GM12878 (cell line): ENCODE measurements around the gene ANP32A. TPM values are rescaled to one million over a fixed set of nuclear protein-coding genes. Genes with fewer than 3 reads are reported as not detected.

ENCODE experiments used
- ATAC-seq: fragments of 200-7000 bp; cut with Tn5 transposase; 3 replicates; pipeline ENCODE4 v1.9.1; 2020; ENCODE audit warnings: mild to moderate bottlenecking, moderate library complexity
- BruUV-seq: library from RNA; stranded (reverse); fragments of 400-500 nt; replicated peaks from 2 replicates; lab custom pipeline; 2021; lab: Mats Ljungman, UMichigan
- CTCF ChIA-PET: fragments of 300-600 bp; sonication (Branson Sonifier 250); formaldehyde crosslinking; extraction: SDS; loops from one replicate; lab custom pipeline; 2021; ENCODE audit warnings: inconsistent platforms; lab: Yijun Ruan, JAX
- POLR2A ChIA-PET: fragments of 350-600 bp; formaldehyde crosslinking; extraction: SDS; loops from one replicate; lab custom pipeline; 2021; ENCODE audit warnings: inconsistent platforms; lab: Charles Lee
- RAD21 ChIA-PET: fragments of 300-600 bp; sonication (Branson Sonifier 250); formaldehyde crosslinking; loops from one replicate; lab custom pipeline; 2023; ENCODE audit warnings: antibody characterized with exemption; ENCODE audit not compliant: unreplicated experiment; lab: Charles Lee
- SMC1A ChIA-PET: fragments of 300-600 bp; sonication (Branson Sonifier 250); formaldehyde crosslinking; loops from one replicate; lab custom pipeline; 2023; ENCODE audit not compliant: unreplicated experiment, uncharacterized antibody; lab: Charles Lee
- DNase-seq: peaks from one replicate; pipeline ENCODE4 v3.0.0-alpha.2; 2011; ENCODE audit warnings: low read depth, low spot score
- FAIRE-seq: peaks from 3 replicates; lab custom pipeline; 2011; peaks lifted over from hg19 to GRCh38; lab: Jason Lieb, UNC
- H2AFZ ChIP-seq: 2 replicates; pipeline ENCODE4 v1.6.0; 2011; ENCODE audit warnings: low read depth, low read length, control low read depth; ENCODE audit not compliant: control insufficient read depth
- H3K27ac ChIP-seq: 2 replicates; pipeline ENCODE4 v1.5.1; 2011; ENCODE audit warnings: control low read depth; ENCODE audit not compliant: control insufficient read depth, insufficient read depth
- H3K27me3 ChIP-seq, 2 experiments: replicated peaks in 1 of 2; 2 replicates each; pipeline versions ENCODE4 v1.6.0 to v1.6.1; 2011; ENCODE audit warnings: low read length in 1 of 2; ENCODE audit not compliant: control insufficient read depth in 2 of 2, insufficient read depth in 2 of 2
- H3K36me3 ChIP-seq, 2 experiments: 2 replicates each; pipeline ENCODE4 v1.5.1; 2011; ENCODE audit warnings: low read length in 1 of 2; ENCODE audit not compliant: control insufficient read depth in 2 of 2, insufficient read depth in 2 of 2
- H3K4me1 ChIP-seq: 2 replicates; pipeline ENCODE4 v1.6.1; 2011; ENCODE audit warnings: mild to moderate bottlenecking, low read length, moderate library complexity, mixed read lengths; ENCODE audit not compliant: control insufficient read depth, insufficient read depth
- H3K4me2 ChIP-seq: 2 replicates; pipeline ENCODE4 v1.6.0; 2011; ENCODE audit warnings: control low read depth; ENCODE audit not compliant: control insufficient read depth, insufficient read depth
- H3K4me3 ChIP-seq: fragments of 200-600 bp; sonication (generic); 2 replicates; pipeline ENCODE4 v1.5.1; 2016
- H3K79me2 ChIP-seq: 2 replicates; pipeline ENCODE4 v1.6.0; 2011; ENCODE audit warnings: low read length; ENCODE audit not compliant: control insufficient read depth, insufficient read depth
- H3K9ac ChIP-seq: 2 replicates; pipeline ENCODE4 v1.8.0; 2011; ENCODE audit warnings: low read length, control low read depth, mixed read lengths; ENCODE audit not compliant: control insufficient read depth, insufficient read depth
- H3K9me3 ChIP-seq: replicated peaks from 3 replicates; pipeline ENCODE4 v1.5.1; 2011; ENCODE audit warnings: mild to moderate bottlenecking, low read length; ENCODE audit not compliant: control insufficient read depth, insufficient read depth
- H4K20me1 ChIP-seq: 2 replicates; pipeline ENCODE4 v1.6.0; 2011; ENCODE audit not compliant: control insufficient read depth, insufficient read depth
- ESRRA ChIP-seq: IDR thresholded peaks from 2 replicates; pipeline ENCODE4 v1.6.1; 2012; ENCODE audit warnings: mild to moderate bottlenecking, low read length, improper control_type of control experiment
- GATAD2B ChIP-seq: fragments of 450-650 bp; conservative IDR thresholded peaks from 2 replicates; pipeline ENCODE4 v1.6.1; 2017; ENCODE audit warnings: low read depth, mild to moderate bottlenecking, moderate library complexity
- IKZF2 ChIP-seq, 2 experiments: fragments of 450-650 bp; IDR thresholded peaks; 2 replicates each; pipeline ENCODE4 v1.6.1; 2017; ENCODE audit warnings: mild to moderate bottlenecking in 2 of 2, moderate library complexity in 2 of 2
- MXI1 ChIP-seq: fragments of 150-350 bp; IDR thresholded peaks from 2 replicates; pipeline ENCODE4 v1.6.1; 2011; ENCODE audit warnings: low read depth, mild to moderate bottlenecking, inconsistent platforms, low read length, improper control_type of control experiment
- POU2F2 ChIP-seq: IDR thresholded peaks from 3 replicates; pipeline ENCODE4 v1.6.1; 2011; ENCODE audit warnings: low read depth, mild to moderate bottlenecking, low read length, borderline replicate concordance
- RELA ChIP-seq: fragments of 450-650 bp; IDR thresholded peaks from 2 replicates; pipeline ENCODE4 v1.8.0; 2014; ENCODE audit warnings: borderline replicate concordance; ENCODE audit not compliant: partially characterized antibody
- SIN3A ChIP-seq: IDR thresholded peaks from 2 replicates; pipeline ENCODE4 v1.6.1; 2012; ENCODE audit warnings: low read depth, low read length, improper control_type of control experiment
- SMAD1 ChIP-seq: fragments of 450-650 bp; IDR thresholded peaks from 2 replicates; pipeline ENCODE4 v1.6.1; 2018; ENCODE audit warnings: mild to moderate bottlenecking, low read depth; ENCODE audit not compliant: partially characterized antibody
- TCF12 ChIP-seq: IDR thresholded peaks from 2 replicates; pipeline ENCODE4 v1.6.1; 2011; ENCODE audit warnings: low read depth, mild to moderate bottlenecking, low read length
- TCF7 ChIP-seq: IDR thresholded peaks from 2 replicates; pipeline ENCODE4 v1.6.1; 2014; ENCODE audit warnings: antibody characterized with exemption, borderline replicate concordance
- YBX1 ChIP-seq: fragments of 450-650 bp; IDR thresholded peaks from 2 replicates; pipeline ENCODE4 v1.6.1; 2016; ENCODE audit warnings: antibody characterized with exemption
- YY1 ChIP-seq: IDR thresholded peaks from 2 replicates; pipeline ENCODE4 v1.6.1; 2011; ENCODE audit warnings: low read depth, mild to moderate bottlenecking, low read length
- ZBED1 ChIP-seq: IDR thresholded peaks from 2 replicates; pipeline ENCODE4 v1.6.1; 2016; ENCODE audit warnings: borderline replicate concordance
- WGBS: methylation state at CpG from one replicate; pipeline ENCODE4 v1.1.6; 2016; ENCODE audit warnings: low lambda C conversion rate; ENCODE audit not compliant: insufficient replicate concordance, insufficient coverage; ENCODE audit errors: missing lambda C conversion rate; 5-methylcytosine and 5-hydroxymethylcytosine counted together
- in situ Hi-C: fragments of 300-500 bp; cut with MboI; formaldehyde crosslinking; loops from 9 replicates; pipeline ENCODE4 v1.14.3; 2018; ENCODE audit warnings: mixed read lengths
- intact Hi-C: fragments of 100-400 bp; cut with micrococcal nuclease; formaldehyde crosslinking; loops from one replicate; pipeline ENCODE4 v1.14.2; 2022; ENCODE audit not compliant: unreplicated experiment
- polyA plus RNA-seq, 11 experiments: library from polyadenylated mRNA; depleted of rRNA in 4 of 11; unstranded in 6 of 11; stranded (reverse) in 5 of 11; fragments of >200 nt; fragmentation: Nextera tagmentation in 4 of 11; fragmentation: Illumina TruSeq in 1 of 11; extraction: Ambion mirVana in 4 of 11; extraction: Trizol in 1 of 11; gene quantifications; 1 replicate in 1 of 11; 2 replicates in 10 of 11; pipeline versions ENCODE4 v1.2.1 to v1.2.3, GENCODE V29; 2011 to 2016; ENCODE audit warnings: inconsistent platforms in 2 of 11, missing spikeins in 2 of 11, low read depth in 1 of 11
- total RNA-seq, 4 experiments: library from RNA; depleted of rRNA in 3 of 4; stranded (reverse); fragments of >200 nt in 3 of 4; fragmentation: Illumina TruSeq in 1 of 4; extraction: Trizol in 1 of 4; gene quantifications; 2 replicates each; pipeline versions ENCODE4 v1.2.1 to v1.2.3, GENCODE V29; 2013 to 2021
- TF ChIP-seq, protein P1 (sequence below): fragments of 450-650 bp; IDR thresholded peaks from 2 replicates; pipeline ENCODE4 v1.6.1; 2017; ENCODE audit warnings: mild to moderate bottlenecking, moderate library complexity

The ANP32A gene
- total and polyA plus RNA-seq, 10 of the 15 experiments (the other 5 are each of a cell fraction or from before 2014, with no cell fraction given) = 29.6 to 666 (median 234) TPM

DNA sequence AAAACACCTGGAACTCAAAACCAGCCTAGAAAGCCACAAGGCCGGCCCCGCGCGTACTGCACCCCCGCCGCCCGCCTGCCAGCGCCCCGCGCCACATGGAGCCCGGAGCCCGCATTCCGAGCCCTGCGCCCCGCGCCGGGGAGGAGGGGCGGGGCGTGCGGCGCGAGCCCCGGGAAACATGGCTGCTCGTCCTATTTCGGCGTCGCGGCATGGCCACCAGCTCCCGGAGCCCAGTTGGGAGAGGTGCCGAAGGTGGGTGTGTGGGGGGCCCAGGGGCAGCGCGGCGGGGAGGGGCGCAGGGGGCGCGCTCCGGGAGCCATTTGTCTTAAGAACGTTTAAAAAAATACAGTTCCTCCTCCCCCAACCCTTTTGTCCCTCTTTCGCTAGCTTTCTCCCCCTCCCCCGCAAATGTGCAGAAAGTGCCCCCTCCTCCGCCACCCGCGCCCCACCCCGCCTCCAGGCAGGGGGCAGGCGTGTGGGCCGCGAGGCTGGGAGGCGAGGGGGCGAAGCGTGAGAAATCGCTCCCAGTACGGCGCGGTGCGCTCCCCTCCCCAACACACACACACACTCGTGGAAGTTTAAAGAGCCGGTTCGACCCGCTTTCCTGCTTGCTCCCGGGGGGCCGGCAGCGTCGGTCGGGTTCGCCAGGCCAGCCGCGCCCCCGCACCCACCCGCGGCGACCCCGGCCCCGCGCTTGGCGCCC lies 2.5 kb downstream of the ANP32A start (continued):
- TF ChIP-seq, protein P1, sequence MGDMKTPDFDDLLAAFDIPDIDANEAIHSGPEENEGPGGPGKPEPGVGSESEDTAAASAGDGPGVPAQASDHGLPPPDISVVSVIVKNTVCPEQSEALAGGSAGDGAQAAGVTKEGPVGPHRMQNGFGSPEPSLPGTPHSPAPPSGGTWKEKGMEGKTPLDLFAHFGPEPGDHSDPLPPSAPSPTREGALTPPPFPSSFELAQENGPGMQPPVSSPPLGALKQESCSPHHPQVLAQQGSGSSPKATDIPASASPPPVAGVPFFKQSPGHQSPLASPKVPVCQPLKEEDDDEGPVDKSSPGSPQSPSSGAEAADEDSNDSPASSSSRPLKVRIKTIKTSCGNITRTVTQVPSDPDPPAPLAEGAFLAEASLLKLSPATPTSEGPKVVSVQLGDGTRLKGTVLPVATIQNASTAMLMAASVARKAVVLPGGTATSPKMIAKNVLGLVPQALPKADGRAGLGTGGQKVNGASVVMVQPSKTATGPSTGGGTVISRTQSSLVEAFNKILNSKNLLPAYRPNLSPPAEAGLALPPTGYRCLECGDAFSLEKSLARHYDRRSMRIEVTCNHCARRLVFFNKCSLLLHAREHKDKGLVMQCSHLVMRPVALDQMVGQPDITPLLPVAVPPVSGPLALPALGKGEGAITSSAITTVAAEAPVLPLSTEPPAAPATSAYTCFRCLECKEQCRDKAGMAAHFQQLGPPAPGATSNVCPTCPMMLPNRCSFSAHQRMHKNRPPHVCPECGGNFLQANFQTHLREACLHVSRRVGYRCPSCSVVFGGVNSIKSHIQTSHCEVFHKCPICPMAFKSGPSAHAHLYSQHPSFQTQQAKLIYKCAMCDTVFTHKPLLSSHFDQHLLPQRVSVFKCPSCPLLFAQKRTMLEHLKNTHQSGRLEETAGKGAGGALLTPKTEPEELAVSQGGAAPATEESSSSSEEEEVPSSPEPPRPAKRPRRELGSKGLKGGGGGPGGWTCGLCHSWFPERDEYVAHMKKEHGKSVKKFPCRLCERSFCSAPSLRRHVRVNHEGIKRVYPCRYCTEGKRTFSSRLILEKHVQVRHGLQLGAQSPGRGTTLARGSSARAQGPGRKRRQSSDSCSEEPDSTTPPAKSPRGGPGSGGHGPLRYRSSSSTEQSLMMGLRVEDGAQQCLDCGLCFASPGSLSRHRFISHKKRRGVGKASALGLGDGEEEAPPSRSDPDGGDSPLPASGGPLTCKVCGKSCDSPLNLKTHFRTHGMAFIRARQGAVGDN = 0 out of 2 replicates have a peak, but pooled peaks have one; percentile 26
- TF ChIP-seq POU2F2 (peak; percentile 35; the same call in 2 of the 3 replicates), ESRRA (no peak)

DNA sequence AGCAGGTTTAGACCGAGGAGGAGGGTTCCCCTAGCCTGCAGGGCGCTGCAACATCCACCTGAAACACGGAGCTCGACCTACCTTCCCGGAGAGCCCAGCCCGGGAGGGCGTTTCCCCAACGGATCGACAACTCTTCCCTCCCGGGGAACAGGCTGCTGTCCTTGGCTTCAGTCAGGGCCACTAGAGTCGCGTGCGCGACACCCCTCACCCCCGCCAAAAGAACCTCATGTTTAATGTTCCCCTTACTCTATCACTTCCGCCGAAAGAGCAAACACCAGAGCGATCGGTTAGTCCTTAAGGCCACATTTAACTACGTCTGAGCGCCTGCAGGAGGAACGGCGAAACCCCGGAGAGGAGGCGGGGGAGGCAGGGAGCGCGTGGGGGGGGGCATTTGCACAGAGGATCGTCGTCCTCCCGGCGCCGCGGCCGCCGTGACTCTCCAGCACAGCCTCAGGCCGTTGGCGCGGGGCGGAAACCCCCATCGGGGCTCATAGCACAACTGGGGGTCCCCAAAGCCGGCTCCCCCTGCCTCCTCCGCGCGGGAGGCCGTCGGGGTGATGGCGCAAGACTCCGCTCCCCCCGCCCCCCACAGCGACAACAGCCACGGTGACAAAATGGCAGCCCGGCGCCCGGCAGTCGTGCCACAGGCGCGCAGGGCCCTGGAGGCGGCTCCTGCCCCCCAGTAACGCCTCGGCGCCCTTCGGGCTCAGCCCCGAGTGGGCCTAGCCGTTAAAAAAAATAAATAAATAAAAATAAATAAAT lies 3.2 kb downstream of the ANP32A start:
- H3K27me3 ChIP-seq = no peaks in the 10 kb centered on the region
- peaks cover 0 to 7% of the 10 kb centered on the region in 2 experiments; a peak in 2 of 4 replicates for H3K36me3 ChIP-seq
- ChIA-PET CTCF (interaction anchor here (0.7 to 3.3 kb wide), 6 partner anchors 10 to 36 kb away, joined by 3 to 20 read pairs (median 7); no protein-coding TSS in a partner anchor), RAD21 (interaction anchor here (1.0 to 5.8 kb wide), 2 partner anchors 23 to 34 kb away, joined by 3 to 56 read pairs; no protein-coding TSS in a partner anchor), POLR2A (interaction anchor here (0.9 to 6.8 kb wide), 4 partner anchors 12 to 26 kb away, joined by 3 to 77 read pairs (median 3); no protein-coding TSS in a partner anchor), SMC1A (interaction anchor here (0.8 to 7.6 kb wide), 6 partner anchors 11 to 23 kb away, joined by 3 to 67 read pairs (median 4); no protein-coding TSS in a partner anchor)
- no peaks in the 10 kb centered on the region for H3K9me3 ChIP-seq
- H2AFZ ChIP-seq = peak overlapping the region; percentile 63
- peak; percentile 52 for ATAC-seq
- peak overlapping the region; percentile 90 for H3K4me2 ChIP-seq
- no peak for FAIRE-seq
- intact Hi-C loops (loop anchor here (1.0 kb wide), 2 partner anchors 22 to 26 kb away; no protein-coding TSS in a partner anchor), in situ Hi-C loops (loop anchor here (25.0 kb wide), 1 partner anchor 1280 kb away; the partner anchor contains the start of gene MAP2K5)
- under 1% methylated on average over 46 of the region's 64 CpGs for WGBS
- peaks cover 97% of the 10 kb centered on the region for H3K79me2 ChIP-seq
- H3K9ac ChIP-seq = peak overlapping the region; percentile 99
- H3K4me1 ChIP-seq = peaks cover 17% of the 10 kb centered on the region
- H4K20me1 ChIP-seq = peaks cover 7% of the 10 kb centered on the region; the same call in 1 of the 2 replicates
- no peak for DNase-seq
- BruUV-seq = no TSS peak
- peak overlapping the region; percentile 98 for H3K4me3 ChIP-seq
- peak overlapping the region; percentile 99 for H3K27ac ChIP-seq
- peak; percentile 49; the same call in 1 of the 2 replicates for TF ChIP-seq GATAD2B
- peak; percentile 19; the same call in 1 of the 2 replicates for TF ChIP-seq SIN3A
- 0 out of 2 replicates have a peak, but pooled peaks have one; percentile 5 for TF ChIP-seq TCF12
- peak; percentile 79; the same call in 1 of the 2 replicates for TF ChIP-seq MXI1
- no peak for TF ChIP-seq RELA
- peak; percentile 34 to 51; a peak in 3 of 4 replicates for TF ChIP-seq IKZF2 (IDR thresholded peaks at IDR 0.05)
- TF ChIP-seq YBX1 = no peak
- no peak for TF ChIP-seq SMAD1
- TF ChIP-seq TCF7 = no peak
- TF ChIP-seq YY1 = peak; percentile 89; the same call in 1 of the 2 replicates
- no peak; the same call in 1 of the 2 replicates for TF ChIP-seq ZBED1
